IMR-90 (cell line): ENCODE measurements around the gene AUTS2. TPM values are rescaled to one million over a fixed set of nuclear protein-coding genes. Genes with fewer than 3 reads are reported as not detected.

Experiments
- ATAC-seq: fragments of 200-7000 bp; cut with Tn5 transposase; 2 replicates; pipeline ENCODE4 v1.9.1; 2020; ENCODE audit warnings: low read depth, mild to moderate bottlenecking, moderate library complexity
- BruUV-seq: library from RNA; stranded (reverse); fragments of 400-500 nt; replicated peaks from 2 replicates; lab custom pipeline; 2021; lab: Mats Ljungman, UMichigan
- CTCF ChIA-PET: fragments of 300-600 bp; formaldehyde crosslinking; extraction: SDS; loops from one replicate; lab custom pipeline; 2021; ENCODE audit warnings: antibody characterized with exemption; lab: Yijun Ruan, JAX
- POLR2A ChIA-PET: fragments of 300-600 bp; sonication (Branson Sonifier 250); formaldehyde crosslinking; loops from one replicate; lab custom pipeline; 2022; ENCODE audit warnings: antibody characterized with exemption; ENCODE audit not compliant: unreplicated experiment; lab: Charles Lee
- DNase-seq: peaks from one replicate; pipeline ENCODE4 v3.0.0; 2013
- H2AFZ ChIP-seq: replicated peaks from 2 replicates; pipeline ENCODE3; 2013; ENCODE audit warnings: low read length, mild to moderate bottlenecking; ENCODE audit not compliant: poor library complexity
- H2AK5ac ChIP-seq: 2 replicates; pipeline ENCODE4 v1.6.1; 2013; ENCODE audit warnings: low read depth, low read length, inconsistent platforms
- H2AK9ac ChIP-seq: replicated peaks from 2 replicates; pipeline ENCODE3; 2013; ENCODE audit warnings: mild to moderate bottlenecking, low read depth, low read length, moderate library complexity; ENCODE audit not compliant: poor library complexity
- H2BK120ac ChIP-seq: 2 replicates; pipeline ENCODE4 v1.6.1; 2013; ENCODE audit warnings: low read depth, low read length, inconsistent platforms
- H2BK15ac ChIP-seq: 3 replicates; pipeline ENCODE4 v1.6.1; 2013; ENCODE audit warnings: low read depth, low read length, inconsistent platforms
- H2BK20ac ChIP-seq: 2 replicates; pipeline ENCODE4 v1.6.1; 2013; ENCODE audit warnings: low read depth, mild to moderate bottlenecking, inconsistent platforms, low read length, moderate library complexity
- H2BK5ac ChIP-seq: 2 replicates; pipeline ENCODE4 v1.6.1; 2013; ENCODE audit warnings: mild to moderate bottlenecking, low read depth, low read length, inconsistent platforms; ENCODE audit not compliant: poor library complexity, severe bottlenecking
- H3K14ac ChIP-seq: replicated peaks from 2 replicates; pipeline ENCODE4 v1.6.1; 2013; ENCODE audit warnings: low read depth, low read length, inconsistent platforms
- H3K18ac ChIP-seq: 2 replicates; pipeline ENCODE4 v1.6.1; 2013; ENCODE audit warnings: low read depth, low read length, control low read depth
- H3K23ac ChIP-seq: 2 replicates; pipeline ENCODE4 v1.6.1; 2013; ENCODE audit warnings: low read depth, low read length, inconsistent platforms
- H3K27ac ChIP-seq: 2 replicates; pipeline ENCODE4 v1.5.1; 2013; ENCODE audit warnings: mild to moderate bottlenecking, control low read depth, low read length; ENCODE audit not compliant: insufficient read depth
- H3K27me3 ChIP-seq: 2 replicates; pipeline ENCODE4 v1.6.1; 2013; ENCODE audit warnings: low read length; ENCODE audit not compliant: control insufficient read depth, insufficient read depth
- H3K36me3 ChIP-seq: 2 replicates; pipeline ENCODE4 v1.6.1; 2013; ENCODE audit warnings: low read length, mixed read lengths; ENCODE audit not compliant: control insufficient read depth, insufficient read depth
- H3K4ac ChIP-seq: 2 replicates; pipeline ENCODE4 v1.6.1; 2013; ENCODE audit warnings: low read depth, low read length, inconsistent platforms
- H3K4me1 ChIP-seq: 2 replicates; pipeline ENCODE4 v1.6.1; 2013; ENCODE audit warnings: low read length, mixed read lengths; ENCODE audit not compliant: control insufficient read depth, insufficient read depth
- H3K4me2 ChIP-seq: 2 replicates; pipeline ENCODE4 v1.6.1; 2013; ENCODE audit warnings: low read depth, mild to moderate bottlenecking, control low read depth, low read length, moderate library complexity
- H3K4me3 ChIP-seq: 2 replicates; pipeline ENCODE4 v1.5.1; 2013; ENCODE audit warnings: low read depth, mild to moderate bottlenecking, control low read depth, low read length, moderate library complexity; ENCODE audit not compliant: insufficient read depth
- H3K56ac ChIP-seq: 2 replicates; pipeline ENCODE4 v1.6.1; 2013; ENCODE audit warnings: low read length, inconsistent platforms; ENCODE audit not compliant: insufficient read depth; ENCODE audit errors: extremely low read depth
- H3K79me1 ChIP-seq, 2 experiments: 2 replicates each; pipeline ENCODE4 v1.6.1; 2013; ENCODE audit warnings: low read length in 2 of 2, inconsistent platforms in 1 of 2, low read depth in 1 of 2
- H3K9ac ChIP-seq: 2 replicates; pipeline ENCODE4 v1.6.1; 2013; ENCODE audit warnings: low read depth, low read length, control low read depth
- H3K9me1 ChIP-seq: 2 replicates; pipeline ENCODE4 v1.6.1; 2013; ENCODE audit warnings: low read length, inconsistent platforms; ENCODE audit not compliant: insufficient read depth
- H3K9me3 ChIP-seq: 2 replicates; pipeline ENCODE4 v1.6.1; 2013; ENCODE audit warnings: low read length; ENCODE audit not compliant: control insufficient read depth, insufficient read depth
- H4K20me1 ChIP-seq: 2 replicates; pipeline ENCODE4 v1.6.1; 2013; ENCODE audit warnings: low read length, inconsistent platforms; ENCODE audit not compliant: insufficient read depth
- H4K5ac ChIP-seq: 2 replicates; pipeline ENCODE4 v1.6.1; 2013; ENCODE audit warnings: mild to moderate bottlenecking, low read depth, low read length, control low read depth
- H4K8ac ChIP-seq, 2 experiments: 2 replicates each; pipeline ENCODE4 v1.6.1; 2013; ENCODE audit warnings: low read depth in 2 of 2, low read length in 2 of 2, control low read depth in 1 of 2, inconsistent platforms in 1 of 2
- H4K91ac ChIP-seq: 2 replicates; pipeline ENCODE4 v1.6.1; 2013; ENCODE audit warnings: low read depth, low read length, inconsistent platforms; ENCODE audit not compliant: insufficient read depth
- BHLHE40 ChIP-seq: fragments of 150-350 bp; IDR thresholded peaks from 2 replicates; pipeline ENCODE4 v1.6.1; 2016; ENCODE audit warnings: mild to moderate bottlenecking, low read depth, low read length
- CEBPB ChIP-seq: IDR thresholded peaks from 2 replicates; pipeline ENCODE4 v1.6.1; 2012; ENCODE audit warnings: low read depth, low read length, improper control_type of control experiment
- CHD1 ChIP-seq: IDR thresholded peaks from 2 replicates; pipeline ENCODE4 v1.6.1; 2012; ENCODE audit warnings: low read depth, low read length, improper control_type of control experiment
- CTCF ChIP-seq: conservative IDR thresholded peaks from 2 replicates; pipeline ENCODE4 v1.5.1; 2012; ENCODE audit warnings: mild to moderate bottlenecking, low read depth, low read length, improper control_type of control experiment
- ELK1 ChIP-seq: fragments of 150-350 bp; IDR thresholded peaks from 2 replicates; pipeline ENCODE4 v1.6.1; 2016; ENCODE audit warnings: low read depth, mild to moderate bottlenecking, low read length, moderate library complexity, borderline replicate concordance
- FOS ChIP-seq: fragments of 150-350 bp; IDR thresholded peaks from 2 replicates; pipeline ENCODE4 v1.6.1; 2016; ENCODE audit warnings: low read depth, low read length
- MAFK ChIP-seq: IDR thresholded peaks from 2 replicates; pipeline ENCODE4 v1.6.1; 2012; ENCODE audit warnings: low read depth, low read length, improper control_type of control experiment
- MAZ ChIP-seq: IDR thresholded peaks from 2 replicates; pipeline ENCODE4 v1.6.1; 2012; ENCODE audit warnings: low read depth, mild to moderate bottlenecking, low read length, improper control_type of control experiment, moderate library complexity, borderline replicate concordance
- MXI1 ChIP-seq: IDR thresholded peaks from 2 replicates; pipeline ENCODE4 v1.6.1; 2012; ENCODE audit warnings: low read depth, mild to moderate bottlenecking, low read length, moderate library complexity, borderline replicate concordance
- POLR2A ChIP-seq: IDR thresholded peaks from 2 replicates; pipeline ENCODE4 v1.6.1; 2012; ENCODE audit warnings: mild to moderate bottlenecking, low read depth, low read length
- RAD21 ChIP-seq: IDR thresholded peaks from 2 replicates; pipeline ENCODE4 v1.6.1; 2012; ENCODE audit warnings: low read length, improper control_type of control experiment
- RCOR1 ChIP-seq: IDR thresholded peaks from 2 replicates; pipeline ENCODE4 v1.6.1; 2012; ENCODE audit warnings: mild to moderate bottlenecking, low read length, improper control_type of control experiment; ENCODE audit not compliant: insufficient replicate concordance
- RFX5 ChIP-seq: IDR thresholded peaks from 2 replicates; pipeline ENCODE4 v1.8.0; 2012; ENCODE audit warnings: low read depth, mild to moderate bottlenecking, low read length, moderate library complexity
- SMC3 ChIP-seq: fragments of 150-350 bp; IDR thresholded peaks from 2 replicates; pipeline ENCODE4 v1.6.1; 2016; ENCODE audit warnings: low read depth, mild to moderate bottlenecking, antibody characterized with exemption, low read length, moderate library complexity
- USF2 ChIP-seq: fragments of 150-350 bp; IDR thresholded peaks from 2 replicates; pipeline ENCODE4 v1.6.1; 2017; ENCODE audit warnings: mild to moderate bottlenecking, antibody characterized with exemption, low read length, low read depth
- WGBS, 2 experiments: methylation state at CpG; one replicate each; pipeline versions ENCODE4 v1.1.5 to v1.1.7; 2013; ENCODE audit warnings: missing lambda C conversion rate in 2 of 2; ENCODE audit not compliant: insufficient read length in 1 of 2; ENCODE audit errors: extremely low coverage in 2 of 2; 5-methylcytosine and 5-hydroxymethylcytosine counted together
- dilution Hi-C: fragments of 300-500 bp; cut with HindIII; formaldehyde crosslinking; loops from one replicate; pipeline ENCODE4 v1.14.3; 2018; ENCODE audit warnings: low sequenced_read_pairs; ENCODE audit not compliant: unreplicated experiment
- in situ Hi-C: fragments of 300-500 bp; cut with MboI; formaldehyde crosslinking; loops from 3 replicates; pipeline ENCODE4 v1.14.3; 2019; ENCODE audit warnings: low sequenced_read_pairs, inconsistent platforms, mixed read lengths
- intact Hi-C: fragments of 100-400 bp; cut with micrococcal nuclease; formaldehyde crosslinking; loops from 2 replicates; pipeline ENCODE4 v1.10.0; 2022
- polyA plus RNA-seq, 3 experiments: library from polyadenylated mRNA; depleted of rRNA; stranded (reverse); fragments of >200 nt; gene quantifications; 2 replicates each; pipeline ENCODE4 v1.2.3, GENCODE V29; 2012; ENCODE audit warnings: low replicate concordance in 1 of 3
- total RNA-seq: library from RNA; depleted of rRNA; stranded (reverse); fragments of >200 nt; gene quantifications from 2 replicates; pipeline ENCODE4 v1.2.3, GENCODE V29; 2012

The AUTS2 gene
- total and polyA plus RNA-seq, 2 of the 4 experiments (the other 2 are of a cell fraction) = 0.90 to 3.0 TPM

GRCh38 chr7:70744492-70744891 lies 1146.2 kb downstream of the AUTS2 start:
- Histone ChIP-seq H3K27ac (no peak overlapping the region), H4K91ac (no peak overlapping the region), H4K20me1 (no peaks in the 10 kb centered on the region), H4K8ac (no peak overlapping the region), H3K4me3 (no peak overlapping the region), H3K9ac (no peak overlapping the region), H3K9me1 (no peaks in the 10 kb centered on the region), H2BK15ac (no peak overlapping the region), H2AK5ac (no peak overlapping the region), H3K14ac (no peak overlapping the region), H2AFZ (no peak overlapping the region), H2BK120ac (no peak overlapping the region), H3K18ac (no peak overlapping the region), H2BK20ac (no peak overlapping the region), H3K36me3 (no peaks in the 10 kb centered on the region), H4K5ac (no peak overlapping the region), H3K23ac (no peak overlapping the region), H3K4me1 (no peaks in the 10 kb centered on the region), H3K4ac (no peak overlapping the region), H3K9me3 (no peaks in the 10 kb centered on the region), H3K4me2 (no peak overlapping the region), H3K27me3 (no peaks in the 10 kb centered on the region), H2BK5ac (no peak overlapping the region), H2AK9ac (no peak overlapping the region), H3K79me1 (peaks cover 4 to 11% of the 10 kb centered on the region in 2 experiments; a peak in 1 of 4 replicates), H3K56ac (no peak overlapping the region)
- WGBS, 2 experiments = 88% methylated on average over 1 of the region's 12 CpGs; no CpG with 5 or more reads in 1 of the 2 experiments
- CTCF ChIA-PET = no interaction called here
- dilution Hi-C loops = no loop called here
- ATAC-seq (no peak), DNase-seq (no peak)
- TF ChIP-seq MAZ (no peak), MXI1 (no peak), RCOR1 (no peak), CHD1 (no peak), MAFK (no peak), RFX5 (no peak), FOS (no peak), ELK1 (no peak), RAD21 (no peak), BHLHE40 (no peak), POLR2A (no peak), USF2 (no peak), CTCF (no peak), CEBPB (no peak), SMC3 (no peak)
- BruUV-seq = no TSS peak
- POLR2A ChIA-PET = no interaction called here
- in situ Hi-C loops = no loop called here
- intact Hi-C loops = no loop called here
